ENCODE results near the gene HEPHL1.
"Not testable (repeated sequence)": the region's sequence is repeated elsewhere in the genome, so short reads cannot be mapped to it uniquely, and the experiment has no call there.

The HEPHL1 gene, protein sequence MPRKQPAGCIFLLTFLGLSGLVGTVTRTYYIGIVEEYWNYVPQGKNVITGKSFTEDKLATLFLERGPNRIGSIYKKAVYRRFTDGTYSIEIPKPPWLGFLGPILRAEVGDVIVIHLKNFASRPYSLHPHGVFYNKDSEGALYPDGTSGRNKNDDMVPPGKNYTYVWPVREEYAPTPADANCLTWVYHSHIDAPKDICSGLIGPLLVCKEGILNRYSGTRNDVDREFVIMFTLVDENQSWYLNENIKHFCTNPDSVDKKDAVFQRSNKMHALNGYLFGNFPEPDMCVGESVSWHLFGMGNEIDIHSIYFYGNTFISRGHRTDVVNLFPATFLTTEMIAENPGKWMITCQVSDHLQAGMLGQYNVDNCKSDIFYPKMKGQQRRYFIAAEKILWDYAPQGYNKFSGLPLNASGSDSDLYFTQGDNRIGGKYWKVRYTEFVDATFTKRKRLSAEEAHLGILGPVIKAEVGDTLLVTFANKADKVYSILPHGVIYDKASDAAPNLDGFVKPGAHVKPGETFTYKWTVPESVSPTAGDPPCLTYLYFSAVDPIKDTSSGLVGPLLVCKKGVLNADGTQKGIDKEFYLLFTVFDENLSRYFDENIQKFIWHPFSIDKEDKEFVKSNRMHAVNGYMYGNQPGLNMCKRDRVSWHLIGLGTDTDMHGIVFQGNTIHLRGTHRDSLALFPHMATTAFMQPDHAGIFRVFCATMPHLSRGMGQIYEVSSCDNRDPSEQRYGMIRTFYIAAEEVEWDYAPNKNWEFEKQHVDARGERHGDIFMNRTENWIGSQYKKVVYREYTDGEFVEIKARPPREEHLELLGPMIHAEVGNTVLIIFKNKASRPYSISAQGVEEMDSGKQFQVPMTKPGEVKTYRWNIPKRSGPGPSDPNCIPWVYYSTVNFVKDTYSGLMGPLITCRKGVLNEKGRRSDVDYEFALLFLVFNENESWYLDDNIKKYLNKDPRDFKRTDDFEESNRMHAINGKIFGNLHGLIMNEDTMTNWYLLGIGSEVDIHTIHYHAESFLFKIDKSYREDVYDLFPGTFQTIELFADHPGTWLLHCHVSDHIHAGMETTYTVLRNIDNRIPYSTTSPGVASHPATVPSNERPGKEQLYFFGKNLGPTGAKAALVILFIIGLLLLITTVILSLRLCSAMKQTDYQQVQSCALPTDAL

GRCh38 chr11:94020777-94021481, at the start of gene HEPHL1:
Gene HEPHL1 (plus strand): TSS chr11:94021354. CDS start chr11:94021369, 15 bp downstream.
- no peak for DNase-seq (ENCODE audit: low spot score)

DNA sequence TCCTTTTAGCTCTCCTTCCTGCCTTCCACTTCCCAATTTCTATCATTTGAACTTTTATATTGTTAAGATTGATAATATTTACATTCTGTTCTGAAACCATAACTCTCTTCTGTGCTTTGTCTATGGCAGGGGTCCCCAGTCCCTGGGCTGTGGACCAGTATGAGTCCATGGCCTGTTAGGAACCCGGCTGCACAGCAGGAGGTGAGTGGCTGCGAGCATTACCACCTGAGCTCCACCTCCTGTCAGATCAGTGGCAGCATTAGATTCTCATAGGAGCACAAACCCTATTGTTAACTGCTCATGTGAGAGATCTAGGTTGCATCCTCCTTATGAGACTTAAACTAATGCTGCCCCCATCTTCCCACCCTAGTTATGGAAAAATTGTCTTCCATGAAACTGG, 48.4 kb upstream of the HEPHL1 start:
- no peak for DNase-seq (ENCODE audit: low spot score)

- not testable (repeated sequence) for DNase-seq (ENCODE audit: low spot score)
These were observed 47.7 kb upstream of the HEPHL1 start for GRCh38 chr11:93973322-93974051.

- DNase-seq (ENCODE audit: low spot score), result no peak
These were observed 46.4 kb upstream of the HEPHL1 start for GRCh38 chr11:93974759-93975158.

DNA sequence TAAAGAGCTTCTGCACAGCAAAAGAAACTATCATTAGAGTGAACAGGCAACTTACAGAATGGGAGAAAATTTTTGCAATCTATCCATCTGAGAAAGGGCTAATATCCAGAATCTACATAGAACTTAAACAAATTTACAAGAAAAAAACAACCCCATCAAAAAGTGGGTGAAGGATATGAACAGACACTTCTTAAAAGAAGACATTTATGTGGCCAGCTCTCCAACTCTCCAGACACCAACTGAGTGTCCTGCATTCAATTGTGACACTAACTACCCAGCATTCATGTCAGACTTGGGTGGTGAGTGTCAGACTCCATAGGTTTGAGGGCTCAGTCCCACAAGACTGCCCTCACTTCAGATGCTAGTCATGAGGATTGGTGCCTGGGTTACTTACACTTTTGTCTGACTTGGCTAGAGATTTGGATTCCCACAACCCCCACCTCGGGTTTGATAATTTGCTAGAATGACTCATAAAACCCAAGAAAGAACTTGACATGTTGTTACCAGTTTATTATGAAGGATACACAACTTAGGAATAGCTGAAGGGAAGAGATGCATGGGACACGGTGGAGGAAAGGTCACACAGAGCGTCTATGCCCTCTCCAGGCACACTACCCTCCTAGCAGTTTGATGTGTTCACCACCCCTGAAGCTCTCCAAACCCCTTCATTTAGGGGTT, 44.4 kb upstream of the HEPHL1 start:
- not testable (repeated sequence) for DNase-seq (ENCODE audit: low spot score)

GRCh38 chr11:93983542-93984195, 37.5 kb upstream of the HEPHL1 start:
- DNase-seq (ENCODE audit: low spot score), result no peak

DNA sequence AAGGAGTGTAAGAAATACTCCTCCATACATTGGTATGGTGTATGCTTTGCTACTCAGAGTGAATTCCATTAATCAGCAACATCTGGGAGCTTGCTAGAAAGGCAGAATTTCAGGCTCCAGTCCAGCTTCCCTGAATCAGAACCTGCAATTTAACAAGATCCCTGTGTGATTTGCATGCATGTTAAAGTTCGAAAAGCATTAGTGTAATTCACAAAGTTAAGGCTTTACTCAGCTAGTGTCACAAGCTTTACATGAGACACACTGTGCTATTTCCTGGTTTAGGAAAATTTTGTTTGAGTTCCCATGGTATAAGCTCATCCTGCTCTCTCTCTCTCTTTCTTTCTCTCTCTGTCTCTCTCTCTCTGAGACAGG, 37.0 kb upstream of the HEPHL1 start:
- DNase-seq (ENCODE audit: low spot score), result no peak

DNA sequence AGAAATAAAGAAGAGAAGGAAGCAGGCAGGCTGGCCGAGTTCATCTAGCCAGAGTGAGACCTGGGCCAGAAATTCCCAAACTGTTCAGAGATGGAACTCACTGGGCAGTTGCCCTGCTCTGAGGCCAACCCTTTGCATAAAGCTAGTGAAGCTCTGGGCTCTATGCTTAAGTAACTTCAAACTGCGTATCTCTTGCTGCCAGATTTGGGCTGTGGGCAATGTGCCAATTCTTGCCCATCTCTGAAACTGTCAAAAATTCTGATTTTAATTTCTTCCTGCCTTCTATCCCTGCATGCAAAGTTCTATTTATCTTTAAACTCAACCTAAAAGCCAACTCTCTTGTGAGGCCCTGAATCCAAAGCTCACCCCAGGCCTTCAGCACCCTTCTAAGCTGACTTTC, 36.2 kb upstream of the HEPHL1 start:
- DNase-seq (ENCODE audit: low spot score), result no peak

- no peak for DNase-seq (ENCODE audit: low spot score)
These were observed 34.4 kb upstream of the HEPHL1 start for GRCh38 chr11:93986716-93987115.

GRCh38 chr11:93988455-93988854, 32.7 kb upstream of the HEPHL1 start:
- DNase-seq (ENCODE audit: low spot score), result no peak

DNA sequence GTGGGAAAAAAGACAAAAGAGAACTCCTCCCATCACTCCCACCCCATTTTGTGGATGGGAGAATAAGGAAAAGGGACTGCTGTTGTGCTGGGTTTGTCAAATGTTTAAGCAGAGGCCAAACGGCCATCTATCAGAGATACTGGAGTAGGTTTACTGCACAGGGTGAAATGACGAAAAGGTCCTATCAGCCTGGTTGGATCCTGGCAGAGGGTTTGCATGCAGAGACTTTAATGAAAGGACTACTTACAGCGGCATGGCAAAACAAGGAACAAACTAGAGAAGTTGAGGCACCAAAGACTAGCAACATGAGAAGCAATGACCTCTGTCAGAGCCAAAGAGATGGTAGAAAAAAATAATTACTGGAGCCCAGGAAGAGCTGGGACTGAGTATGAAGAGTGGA, 32.2 kb upstream of the HEPHL1 start:
- no peak for DNase-seq (ENCODE audit: low spot score)

GRCh38 chr11:93993747-93994146, 27.4 kb upstream of the HEPHL1 start:
- DNase-seq (ENCODE audit: low spot score), result no peak

GRCh38 chr11:93997741-93998140, 23.4 kb upstream of the HEPHL1 start:
- no peak for DNase-seq (ENCODE audit: low spot score)

DNA sequence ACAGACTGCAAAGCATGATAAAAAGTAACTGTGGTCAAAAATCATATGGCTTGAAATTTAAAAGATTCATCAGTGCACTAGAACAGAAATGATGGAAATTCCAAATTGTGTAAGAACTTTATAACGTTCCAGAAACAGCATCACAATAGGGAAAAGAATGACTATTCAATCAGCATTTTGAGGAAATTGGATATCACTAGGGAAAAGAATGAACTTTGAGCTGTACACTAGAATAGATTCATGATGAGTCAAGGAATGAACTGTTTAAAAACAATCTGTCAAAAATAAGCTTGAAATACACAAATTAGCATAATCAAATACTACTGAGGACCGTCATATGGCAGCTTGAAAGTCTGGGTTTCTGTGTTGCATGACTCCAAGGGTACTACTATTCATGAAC, 20.5 kb upstream of the HEPHL1 start:
- DNase-seq (ENCODE audit: low spot score), result no peak

GRCh38 chr11:94002226-94002625, 18.9 kb upstream of the HEPHL1 start:
- no peak for DNase-seq (ENCODE audit: low spot score)

DNA sequence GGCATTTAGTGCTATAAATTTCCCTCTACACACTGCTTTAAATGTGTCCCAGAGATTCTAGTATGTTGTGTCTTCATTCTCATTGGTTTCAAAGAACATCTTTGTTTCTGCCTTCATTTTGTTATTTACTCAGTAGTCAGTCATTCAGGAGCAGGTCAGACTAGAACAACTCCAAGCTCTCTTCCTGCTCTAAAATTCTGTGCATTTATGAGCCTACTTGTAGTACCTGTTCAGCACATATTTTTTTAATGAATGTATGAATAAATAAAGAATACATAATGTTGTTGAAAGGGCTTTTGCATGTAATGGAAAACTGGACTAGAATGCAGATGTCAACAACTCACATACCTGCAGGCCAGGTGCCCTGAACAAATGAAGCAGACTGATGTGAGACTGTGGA, 13.7 kb upstream of the HEPHL1 start:
- no peak for DNase-seq (ENCODE audit: low spot score)

GRCh38 chr11:94007906-94008305, 13.2 kb upstream of the HEPHL1 start:
- no peak for DNase-seq (ENCODE audit: low spot score)

GRCh38 chr11:94010136-94010535, 11.0 kb upstream of the HEPHL1 start:
- DNase-seq (ENCODE audit: low spot score), result no peak

GRCh38 chr11:94011478-94011877, 9.7 kb upstream of the HEPHL1 start:
- no peak for DNase-seq (ENCODE audit: low spot score)

GRCh38 chr11:94017446-94017845, 3.7 kb upstream of the HEPHL1 start:
- DNase-seq (ENCODE audit: low spot score), result no peak

Measured in Ammon's horn (tissue), 1 donor.